Hippocampal formation (tissue), 2 donors: ENCODE measurements around the gene FANK1.
A peak's percentile ranks its signal among the peaks of the same experiment; 100 is the strongest.
"Not testable (repeated sequence)": the region's sequence is repeated elsewhere in the genome, so short reads cannot be mapped to it uniquely, and the experiment has no call there.

Experiments
- DNase-seq, 2 donors: peaks; one replicate each; lab custom pipeline; 2025; lab: John Stamatoyannopoulos, UW

Gene FANK1

DNA sequence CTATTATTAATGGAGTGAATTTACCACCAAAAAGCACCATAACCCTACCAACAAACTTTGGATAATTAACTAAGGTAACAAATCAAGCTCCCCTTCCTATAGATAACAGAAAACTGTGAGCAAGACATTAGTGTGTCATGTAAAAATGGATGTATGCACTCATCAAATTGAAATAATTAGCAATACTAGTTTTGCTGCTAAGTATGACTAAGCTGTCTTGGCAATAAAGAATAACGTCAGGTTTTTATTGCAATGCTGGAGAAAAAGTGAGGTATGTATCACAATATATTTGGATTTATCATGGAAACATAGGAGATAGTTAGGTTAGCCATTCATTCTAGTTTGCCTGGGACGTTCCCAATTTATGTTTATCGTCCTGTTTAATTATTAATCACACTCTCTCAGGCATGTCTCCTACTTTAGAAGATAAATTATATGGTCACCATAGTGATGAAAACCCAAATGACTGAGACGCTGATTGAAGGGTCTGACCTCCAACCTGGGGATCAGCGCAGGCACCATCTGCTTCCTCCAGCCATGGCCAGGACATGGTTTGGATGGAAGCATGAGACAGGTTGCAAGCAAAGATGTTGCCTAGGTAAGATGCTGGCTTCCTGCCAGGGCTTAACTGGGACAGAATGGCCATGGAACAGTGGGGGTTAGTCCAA, 125.6 kb downstream of the FANK1 start:
- DNase-seq = no peak

DNA sequence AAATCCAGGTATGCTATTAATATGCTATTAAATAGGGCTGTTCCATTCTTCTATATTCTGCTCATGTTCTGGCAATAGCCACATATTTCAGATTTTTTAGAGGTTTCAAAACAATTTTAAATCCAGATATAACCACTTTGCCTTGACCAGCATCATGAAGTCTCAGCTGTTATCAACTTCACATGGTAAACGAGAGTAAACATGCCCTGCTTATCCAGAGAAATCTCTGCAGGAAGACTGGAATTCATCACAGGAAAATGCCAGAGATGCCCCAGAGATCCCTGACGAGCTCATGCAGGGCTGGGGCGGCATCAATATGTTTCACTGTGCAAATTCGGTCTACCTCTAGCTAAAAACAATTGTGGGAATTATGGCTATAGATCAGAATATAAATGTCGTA, 126.5 kb downstream of the FANK1 start:
- no peak for DNase-seq

DNA sequence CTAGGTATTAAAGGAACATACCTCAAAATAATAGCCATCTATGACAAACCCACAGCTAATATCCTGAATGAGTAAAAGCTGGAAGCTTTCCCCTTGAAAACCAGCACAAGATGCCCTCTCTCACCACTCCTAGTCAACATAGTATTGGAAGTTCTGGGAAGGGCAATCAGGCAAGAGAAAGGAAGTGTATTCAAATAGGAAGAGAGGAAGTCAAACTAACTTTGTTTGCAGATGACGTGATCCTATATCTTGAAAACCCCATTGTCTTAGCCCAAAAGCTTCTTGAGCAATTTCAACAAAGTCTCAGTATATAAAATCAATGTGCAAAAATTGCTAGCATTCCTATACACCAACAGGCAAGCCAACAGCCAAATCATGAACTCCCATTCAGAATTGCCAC, 131.3 kb downstream of the FANK1 start:
- no peak for DNase-seq

DNA sequence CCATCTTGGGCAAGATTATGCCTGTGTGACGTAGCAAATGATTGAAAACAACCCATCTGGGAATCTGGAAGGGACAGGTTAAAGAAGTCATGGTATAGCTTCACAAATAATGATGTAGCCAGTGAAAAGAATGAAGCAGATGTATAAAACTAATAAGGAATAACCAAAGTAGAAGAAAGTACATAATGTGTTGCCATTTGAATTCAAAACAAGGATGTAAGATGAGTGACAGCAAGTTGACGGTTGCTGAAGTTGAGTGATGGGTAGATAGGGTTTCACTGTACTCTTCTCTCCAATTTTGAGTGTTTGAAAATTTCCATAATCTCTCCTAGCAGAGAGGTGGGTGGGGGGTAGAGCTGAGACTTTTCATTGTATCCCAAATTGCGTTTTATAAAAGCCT, 133.6 kb downstream of the FANK1 start:
- no peak for DNase-seq

DNA sequence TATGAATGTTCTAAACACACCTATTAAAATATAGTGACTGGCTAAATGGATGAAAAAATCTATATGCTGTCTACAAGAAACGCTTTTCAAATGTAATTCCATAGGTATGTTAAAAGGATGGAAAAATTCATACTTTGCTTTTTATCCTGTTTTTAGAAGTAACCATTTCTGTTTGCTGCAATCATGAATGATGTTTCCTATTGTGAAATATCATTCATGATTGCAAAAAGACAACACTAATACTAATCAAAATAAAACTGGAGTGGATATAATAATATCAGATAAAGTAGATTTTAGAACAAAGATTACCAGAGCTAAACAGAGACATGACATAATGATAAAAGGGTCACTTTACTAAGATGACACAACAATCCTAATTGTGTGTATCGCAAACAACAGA, 138.2 kb downstream of the FANK1 start:
- DNase-seq = no peak

DNA sequence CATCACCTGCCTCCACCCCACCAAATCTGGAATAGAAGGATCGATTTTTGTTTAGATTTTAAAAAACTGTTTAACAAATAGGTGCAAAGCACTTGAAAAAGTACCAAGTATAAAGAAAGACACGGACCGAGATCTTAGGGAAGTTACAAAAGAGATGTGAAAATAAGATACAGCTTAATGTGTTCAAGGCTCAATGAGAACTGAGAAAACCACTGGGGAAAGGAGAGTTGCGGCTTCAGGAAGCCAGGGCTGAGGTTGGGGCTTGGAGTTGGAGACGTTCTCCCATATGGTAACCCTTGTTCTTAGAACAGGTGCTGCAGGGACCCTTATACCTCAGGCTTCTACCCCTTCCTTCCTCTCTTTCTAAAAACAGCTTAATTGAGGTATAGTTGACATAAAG, 140.2 kb downstream of the FANK1 start:
- DNase-seq = no peak

DNA sequence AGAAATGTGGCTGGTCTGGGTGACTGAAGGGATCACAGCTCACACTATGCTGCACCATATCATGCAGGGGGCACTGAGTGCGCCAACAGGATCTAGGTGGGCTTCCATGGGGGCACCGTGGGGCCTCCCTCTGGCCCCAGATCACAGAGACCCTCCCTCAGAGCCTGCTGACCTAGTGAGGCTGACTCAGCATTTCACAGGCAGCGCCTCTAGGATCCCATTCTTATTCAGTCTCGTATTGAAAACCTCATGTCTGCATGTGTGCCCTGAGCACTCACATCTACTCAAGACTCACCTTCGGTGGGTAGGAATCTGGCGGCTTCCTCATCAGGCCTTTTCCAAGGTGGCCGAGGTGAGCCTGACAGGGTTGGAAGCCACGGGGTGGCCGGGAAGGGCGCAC, 141.6 kb downstream of the FANK1 start:
- no peak for DNase-seq

DNA sequence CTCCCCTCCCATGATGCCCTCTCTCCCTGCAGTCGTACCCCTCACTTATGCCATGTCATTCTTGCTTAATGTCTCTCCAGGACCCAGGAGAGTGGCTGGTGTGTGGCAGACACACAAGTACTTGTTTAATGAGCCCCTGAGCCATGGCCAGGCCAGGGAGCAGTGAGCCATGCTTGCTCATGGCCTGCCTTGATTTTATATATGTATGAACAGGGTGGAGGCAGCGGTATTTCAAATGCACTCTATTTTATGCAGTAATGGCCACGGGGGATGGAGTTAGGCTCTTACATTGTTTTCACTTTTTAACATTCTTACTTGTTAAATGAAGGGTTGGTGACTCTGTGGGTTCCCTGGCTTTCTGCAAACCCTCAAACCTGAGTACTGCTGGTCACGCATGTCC, 144.8 kb downstream of the FANK1 start:
- no peak for DNase-seq

DNA sequence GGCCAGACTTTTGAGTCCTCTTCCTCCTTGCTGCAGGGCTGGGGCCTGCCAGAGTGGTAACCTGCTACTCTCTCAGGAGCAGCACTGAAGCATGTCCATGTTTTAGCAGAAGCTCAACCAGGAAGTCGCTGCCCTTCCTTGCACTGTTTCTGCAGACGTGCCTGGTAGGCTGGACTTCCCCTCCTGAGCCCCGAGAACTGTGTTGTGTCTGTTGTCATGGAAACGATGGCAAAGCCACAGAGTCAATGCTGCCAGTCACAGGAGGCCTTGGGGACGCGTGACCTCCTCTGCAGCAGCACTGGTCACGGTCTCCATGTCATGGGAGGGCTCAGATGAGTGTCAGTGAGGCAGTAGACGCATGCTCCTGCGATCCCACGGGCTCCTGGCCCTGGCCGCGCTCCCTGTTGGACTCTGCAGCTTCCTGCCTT, 145.5 kb downstream of the FANK1 start:
- peak; percentile 25 to 58 for DNase-seq

DNA sequence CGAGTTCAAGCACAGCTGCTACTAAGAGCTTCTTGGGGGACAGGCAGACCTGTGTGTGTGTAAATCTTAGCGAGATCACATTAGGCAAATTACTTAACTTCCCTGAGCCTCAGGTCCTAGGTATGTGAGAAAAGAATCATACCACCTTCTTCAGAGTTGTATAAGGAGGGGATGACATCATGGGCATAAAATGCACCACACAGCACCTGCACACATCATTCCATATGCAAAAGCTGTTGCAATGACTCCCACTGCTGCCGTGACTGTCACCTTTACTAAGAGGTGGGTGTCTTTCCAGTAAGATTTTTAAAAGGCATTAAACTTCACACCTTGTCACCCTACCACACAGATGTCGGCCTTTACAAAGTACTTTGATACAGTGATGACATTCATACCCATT, 146.0 kb downstream of the FANK1 start:
- no peak for DNase-seq

DNA sequence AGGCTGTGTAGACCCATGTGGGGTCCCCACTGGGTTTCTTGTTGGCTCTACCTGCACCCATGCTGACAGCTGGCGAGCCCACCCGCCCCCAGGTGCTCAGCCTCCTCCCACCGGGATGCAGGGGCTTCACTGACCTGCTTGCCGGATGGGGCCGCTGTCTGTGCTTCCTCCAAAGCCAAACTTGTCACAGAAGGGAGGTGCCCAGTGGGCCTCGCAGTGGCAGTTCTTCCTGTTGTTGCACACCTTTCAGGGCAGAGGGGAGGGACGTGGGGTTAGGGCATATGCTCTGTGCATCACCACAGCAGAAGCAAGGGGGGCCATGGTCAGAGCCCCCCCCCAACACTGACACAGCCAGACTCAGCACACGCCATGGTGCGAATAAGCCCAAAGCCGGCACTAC, 146.5 kb downstream of the FANK1 start:
- DNase-seq = no peak

DNA sequence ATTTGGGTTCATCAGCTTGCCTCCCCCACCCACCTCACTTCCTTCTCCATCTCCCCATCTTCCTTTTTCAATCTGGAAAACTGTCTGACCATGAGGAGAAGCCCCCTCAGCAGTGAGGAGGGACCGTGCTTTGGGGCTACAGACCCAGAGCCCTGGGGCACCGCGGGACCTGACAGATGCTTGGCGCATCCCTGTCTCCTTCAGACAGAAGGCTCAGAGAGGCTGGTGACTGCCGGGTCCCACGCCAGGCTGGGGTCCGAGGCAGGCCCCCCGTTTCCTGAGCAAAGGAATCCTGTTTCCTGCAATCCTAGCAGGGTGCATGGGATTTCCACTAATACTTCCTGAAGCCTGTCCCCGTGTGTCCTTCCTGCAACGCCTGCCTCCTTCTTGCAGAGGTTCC, 147.0 kb downstream of the FANK1 start:
- DNase-seq = no peak

DNA sequence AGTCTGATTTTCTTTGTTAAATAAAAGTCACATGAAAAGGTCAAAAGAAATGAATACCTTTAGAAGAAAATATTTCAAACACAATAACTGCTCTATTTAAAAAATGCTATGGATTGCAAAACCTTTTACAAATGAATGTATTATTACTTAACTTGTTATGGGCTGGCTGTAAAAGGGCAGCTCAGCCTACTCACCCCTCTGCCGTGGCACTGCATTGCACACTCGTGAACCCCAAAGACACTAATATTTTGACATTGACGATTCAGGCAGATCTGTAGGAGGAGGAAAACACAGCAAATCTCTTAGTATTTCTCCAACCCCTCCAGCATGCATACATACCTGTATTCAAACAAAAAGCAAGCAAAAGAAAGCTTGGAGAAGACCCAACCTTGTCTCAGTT, 149.5 kb downstream of the FANK1 start:
- DNase-seq = no peak

DNA sequence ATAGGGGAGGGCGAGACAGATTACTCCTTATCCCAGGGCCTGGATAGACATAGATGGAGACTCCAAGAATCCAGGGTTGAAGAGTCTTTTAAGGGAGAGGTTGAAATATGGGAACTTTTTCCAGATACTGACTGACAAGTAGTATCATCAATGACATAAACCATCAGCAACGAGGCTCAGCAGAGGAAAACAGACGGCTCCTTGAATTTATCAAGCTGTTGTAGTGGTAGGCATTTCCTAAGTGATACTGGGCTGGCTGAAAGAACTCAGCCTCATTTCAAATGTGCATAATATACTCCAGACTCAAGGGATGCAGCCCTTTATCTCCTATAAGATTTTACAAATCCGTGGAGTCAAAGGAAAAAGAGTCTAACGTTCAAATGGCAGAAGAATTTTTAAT, 150.5 kb downstream of the FANK1 start:
- no peak for DNase-seq

DNA sequence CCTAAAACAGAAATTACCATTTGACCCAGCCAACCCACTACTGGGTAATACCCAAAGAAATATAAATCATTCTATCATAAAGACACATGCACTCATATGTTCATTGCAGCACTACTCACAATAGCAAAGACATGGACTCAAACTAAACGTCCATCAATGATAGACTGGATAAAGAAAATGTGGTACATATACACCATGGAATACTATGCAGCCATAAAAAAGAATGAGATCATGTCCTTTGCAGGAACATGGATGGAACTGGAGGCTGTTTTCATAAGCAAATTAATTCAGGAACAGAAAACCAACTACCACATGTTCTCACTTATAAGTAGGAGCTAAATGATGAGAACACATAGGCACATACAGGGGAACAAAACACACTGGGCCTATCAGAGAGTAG, 151.4 kb downstream of the FANK1 start:
- DNase-seq = not testable (repeated sequence)

DNA sequence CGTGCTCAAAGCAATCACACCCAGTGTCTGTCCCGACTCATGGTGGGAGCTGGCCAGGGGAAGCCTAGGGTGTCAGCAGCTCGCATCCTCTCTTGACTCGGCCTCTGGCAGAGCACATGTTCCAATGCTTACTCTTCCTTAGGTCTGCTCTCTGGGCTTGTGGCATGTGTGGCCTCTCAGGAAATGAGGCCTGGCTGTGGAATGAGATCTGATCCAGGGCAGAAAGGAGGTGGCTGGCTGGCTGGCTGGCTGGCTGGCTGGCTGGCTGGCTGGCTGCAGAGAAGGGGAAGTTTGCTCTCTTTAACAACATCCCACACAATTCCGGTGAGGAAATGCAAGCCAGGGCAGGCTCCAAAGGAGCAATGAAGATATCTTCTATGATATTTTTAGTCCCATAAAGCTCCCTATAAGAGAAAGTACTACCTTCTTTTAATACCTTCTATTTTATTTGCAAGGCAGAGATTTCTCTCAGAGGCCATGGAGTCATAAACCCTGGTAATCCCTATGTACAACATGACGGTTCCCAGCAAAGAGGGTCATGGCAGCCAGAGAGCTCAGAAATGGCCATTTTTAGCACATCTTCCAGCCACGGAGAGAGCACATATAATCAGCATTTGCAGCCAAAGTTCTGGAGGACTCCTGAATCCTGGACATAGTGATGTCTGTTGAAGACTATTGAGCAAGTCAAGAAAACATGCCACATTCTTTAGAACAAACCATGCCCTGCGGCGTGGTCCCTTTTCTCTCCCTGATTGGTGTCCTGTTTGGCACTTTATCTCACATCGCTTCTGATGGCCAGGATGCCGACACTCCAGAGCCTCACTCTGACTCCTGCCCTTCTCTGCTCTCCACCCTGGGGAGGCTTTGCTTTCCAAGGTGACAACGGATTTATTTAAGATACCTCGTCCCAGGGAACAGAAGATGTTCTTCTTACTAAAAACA, 153.7 kb downstream of the FANK1 start:
- no peak for DNase-seq

DNA sequence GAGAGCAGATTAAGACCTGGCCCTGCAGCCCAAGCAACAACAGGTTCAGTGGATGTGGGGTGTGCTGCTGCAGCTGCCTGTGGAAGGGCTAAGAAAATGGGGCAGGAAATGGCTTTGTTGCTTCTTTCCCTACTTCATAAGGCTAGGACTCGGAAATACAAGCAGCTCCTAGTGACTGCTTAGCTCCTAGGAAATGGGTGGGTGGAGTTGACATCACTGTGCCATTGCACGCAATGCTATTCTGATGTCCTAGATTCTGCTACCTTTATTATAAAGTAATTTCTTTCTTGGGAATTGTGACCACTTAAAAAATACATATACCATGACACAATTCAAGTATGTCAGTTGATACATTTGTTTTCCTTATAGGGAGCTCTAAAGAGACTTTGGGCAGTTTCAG, 155.8 kb downstream of the FANK1 start:
- no peak for DNase-seq

DNA sequence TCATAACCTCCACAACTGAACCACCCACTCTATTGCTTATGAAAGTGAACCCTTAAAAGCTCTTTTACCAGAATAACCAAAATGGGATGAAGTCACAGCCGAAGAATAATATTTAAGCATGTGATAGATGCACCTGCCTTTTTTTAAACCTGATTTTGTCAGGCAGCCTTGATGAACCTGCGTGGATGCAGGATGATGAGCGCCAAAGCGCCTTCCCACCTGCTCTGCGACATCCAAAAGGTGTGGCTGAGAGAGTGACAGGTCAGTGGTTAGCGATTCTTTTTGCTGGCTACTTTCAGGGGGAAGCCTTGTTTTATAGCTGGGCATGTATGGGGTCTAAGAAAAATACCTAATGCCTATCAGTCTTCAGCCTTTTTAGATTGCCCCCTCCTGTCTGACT, 157.8 kb downstream of the FANK1 start:
- DNase-seq = no peak

DNA sequence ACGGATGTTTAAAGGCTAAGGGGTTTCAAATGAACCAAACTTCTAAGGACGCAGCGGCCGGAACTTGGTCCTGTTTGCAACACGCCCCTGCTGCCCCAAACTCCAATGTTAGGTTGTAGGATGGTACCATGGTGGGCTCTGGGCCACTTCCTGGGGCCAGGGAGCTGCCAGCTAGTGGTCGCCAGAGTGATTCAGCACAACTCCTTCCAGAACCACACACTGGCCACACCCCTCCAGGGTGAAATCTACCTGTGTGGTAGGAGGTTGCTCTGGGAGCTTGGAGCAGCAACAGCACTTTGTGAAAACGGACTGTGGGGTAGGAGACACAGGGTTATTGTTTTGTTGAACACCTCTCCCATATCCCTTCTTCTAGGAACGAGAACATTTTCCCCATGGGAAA, 161.1 kb downstream of the FANK1 start:
- DNase-seq = no peak

DNA sequence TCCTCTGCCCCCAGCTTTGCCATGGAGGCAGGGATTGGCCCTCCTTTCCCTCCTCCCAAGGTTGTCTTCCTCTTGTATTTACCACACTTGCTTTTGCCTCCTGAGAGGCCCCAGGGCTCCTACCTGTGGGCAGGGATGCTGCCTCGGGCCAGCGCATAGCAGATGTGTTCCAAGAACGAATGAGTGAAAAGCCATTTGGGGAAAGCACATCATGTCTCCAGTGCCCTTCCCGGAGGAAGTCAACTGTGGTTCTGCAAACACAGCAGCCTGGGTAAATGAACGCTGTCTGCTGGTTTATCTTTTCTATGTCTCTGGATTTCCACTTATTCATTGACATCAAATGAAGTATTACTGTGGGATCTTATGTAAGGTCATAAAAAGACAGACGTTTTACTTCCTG, 161.7 kb downstream of the FANK1 start:
- no peak for DNase-seq

DNA sequence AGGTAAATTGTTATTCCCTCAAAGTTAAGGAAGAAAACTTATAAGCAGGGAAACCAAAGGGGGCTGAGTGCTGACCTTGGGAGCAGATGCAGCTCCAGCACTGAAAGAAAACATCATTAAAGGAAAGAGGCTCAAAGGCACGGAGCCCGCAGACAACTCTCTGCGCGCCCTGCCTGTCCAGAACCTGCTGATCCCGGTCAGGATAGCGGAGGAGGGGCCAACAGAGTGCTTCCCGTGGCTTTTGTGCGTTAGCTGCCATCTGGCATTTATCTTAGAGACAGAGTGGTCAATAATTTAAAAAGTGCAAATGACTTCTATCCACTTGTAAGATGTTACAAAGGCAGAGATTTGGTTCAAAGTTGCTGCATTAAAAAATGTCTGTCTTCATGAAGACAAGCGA, 162.1 kb downstream of the FANK1 start:
- no peak for DNase-seq
